Measurements from ENCODE around the gene PRKX.

DNA sequence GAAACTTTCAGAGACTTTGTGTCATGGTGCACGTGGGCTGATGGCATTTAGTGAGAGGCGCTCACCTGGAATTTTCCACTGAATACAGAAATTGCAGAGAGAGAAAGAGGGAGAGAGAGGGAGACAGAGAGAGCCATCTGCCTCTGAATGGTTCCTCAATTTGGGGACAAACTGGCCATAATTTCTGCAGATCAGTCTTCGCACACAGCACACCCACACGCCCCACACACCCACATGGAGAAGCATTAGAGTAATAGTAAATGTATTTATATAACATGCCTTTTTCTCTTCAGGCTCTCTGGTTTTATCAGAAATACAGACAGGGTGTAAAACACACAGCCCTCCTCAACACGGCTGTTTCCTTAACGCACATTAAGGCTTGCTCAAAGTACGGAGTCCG lies 38.6 kb downstream of the PRKX start:
- TF ChIP-seq, protein P1, sequence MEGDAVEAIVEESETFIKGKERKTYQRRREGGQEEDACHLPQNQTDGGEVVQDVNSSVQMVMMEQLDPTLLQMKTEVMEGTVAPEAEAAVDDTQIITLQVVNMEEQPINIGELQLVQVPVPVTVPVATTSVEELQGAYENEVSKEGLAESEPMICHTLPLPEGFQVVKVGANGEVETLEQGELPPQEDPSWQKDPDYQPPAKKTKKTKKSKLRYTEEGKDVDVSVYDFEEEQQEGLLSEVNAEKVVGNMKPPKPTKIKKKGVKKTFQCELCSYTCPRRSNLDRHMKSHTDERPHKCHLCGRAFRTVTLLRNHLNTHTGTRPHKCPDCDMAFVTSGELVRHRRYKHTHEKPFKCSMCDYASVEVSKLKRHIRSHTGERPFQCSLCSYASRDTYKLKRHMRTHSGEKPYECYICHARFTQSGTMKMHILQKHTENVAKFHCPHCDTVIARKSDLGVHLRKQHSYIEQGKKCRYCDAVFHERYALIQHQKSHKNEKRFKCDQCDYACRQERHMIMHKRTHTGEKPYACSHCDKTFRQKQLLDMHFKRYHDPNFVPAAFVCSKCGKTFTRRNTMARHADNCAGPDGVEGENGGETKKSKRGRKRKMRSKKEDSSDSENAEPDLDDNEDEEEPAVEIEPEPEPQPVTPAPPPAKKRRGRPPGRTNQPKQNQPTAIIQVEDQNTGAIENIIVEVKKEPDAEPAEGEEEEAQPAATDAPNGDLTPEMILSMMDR (IDR thresholded peaks at IDR 0.05) = no peak
- TF ChIP-seq POLR2A (IDR thresholded peaks at IDR 0.05) = no peak
